Caco-2 (cell line): Measurements from ENCODE around the gene OSBPL10. TPM values are rescaled to one million over a fixed set of nuclear protein-coding genes. Genes with fewer than 3 reads are reported as not detected.

Experiments
- BruUV-seq: library from RNA; stranded (reverse); fragments of 400-500 nt; replicated peaks from 2 replicates; lab custom pipeline; 2021; lab: Mats Ljungman, UMichigan
- CTCF ChIA-PET: fragments of 300-600 bp; sonication (Branson Sonifier 250); formaldehyde crosslinking; loops from one replicate; lab custom pipeline; 2022; ENCODE audit warnings: antibody characterized with exemption; lab: Charles Lee
- POLR2A ChIA-PET: fragments of 300-600 bp; sonication (Branson Sonifier 250); formaldehyde crosslinking; loops from one replicate; lab custom pipeline; 2022; ENCODE audit warnings: antibody characterized with exemption; lab: Charles Lee
- DNase-seq, 2 experiments: peaks; one replicate each; pipeline versions ENCODE4 v3.0.0 to v3.0.0-alpha.2; 2020 to 2022
- H3K27me3 ChIP-seq: replicated peaks from 2 replicates; pipeline ENCODE4 v1.6.0; 2011; ENCODE audit warnings: low read length; ENCODE audit not compliant: control insufficient read depth, insufficient read depth
- H3K36me3 ChIP-seq: 2 replicates; pipeline ENCODE4 v1.5.1; 2011; ENCODE audit warnings: low read length; ENCODE audit not compliant: control insufficient read depth, insufficient read depth
- H3K4me1 ChIP-seq: fragments of 250-450 bp; sonication (Bioruptor Pico); 2 replicates; pipeline ENCODE4 v1.5.1; 2020; ENCODE audit warnings: mild to moderate bottlenecking
- H3K4me3 ChIP-seq: 2 replicates; pipeline ENCODE4 v1.5.1; 2011; ENCODE audit warnings: low read depth, mild to moderate bottlenecking, control low read depth, low read length
- H3K9me3 ChIP-seq: fragments of 250-450 bp; sonication (Bioruptor Pico); 2 replicates; pipeline ENCODE4 v1.5.1; 2020; ENCODE audit warnings: mild to moderate bottlenecking, moderate library complexity
- H3K27ac Mint-ChIP-seq: one replicate; pipeline ENCODE4 v1.8.0; 2022; ENCODE audit warnings: mixed read lengths; ENCODE audit not compliant: unreplicated experiment
- H3K27me3 Mint-ChIP-seq: one replicate; pipeline ENCODE4 v1.8.0; 2022; ENCODE audit warnings: mixed read lengths; ENCODE audit not compliant: insufficient read depth, unreplicated experiment
- H3K36me3 Mint-ChIP-seq: one replicate; pipeline ENCODE4 v1.8.0; 2022; ENCODE audit warnings: mild to moderate bottlenecking, mixed read lengths; ENCODE audit not compliant: insufficient read depth, unreplicated experiment
- H3K4me1 Mint-ChIP-seq: one replicate; pipeline ENCODE4 v1.8.0; 2022; ENCODE audit warnings: low read depth, mixed read lengths; ENCODE audit not compliant: unreplicated experiment
- H3K4me3 Mint-ChIP-seq: one replicate; pipeline ENCODE4 v1.8.0; 2022; ENCODE audit warnings: mild to moderate bottlenecking, moderate library complexity, mixed read lengths; ENCODE audit not compliant: unreplicated experiment
- H3K9me3 Mint-ChIP-seq: one replicate; pipeline ENCODE4 v1.8.0; 2022; ENCODE audit warnings: mixed read lengths; ENCODE audit not compliant: unreplicated experiment
- CTCF ChIP-seq, 2 experiments: fragments of 200-600 bp in 1 of 2; IDR thresholded peaks; 1 replicate in 1 of 2; 2 replicates in 1 of 2; pipeline versions ENCODE4 v1.5.1 to v1.8.0; 2011 to 2022; ENCODE audit warnings: antibody characterized with exemption in 1 of 2, control low read depth in 1 of 2, inconsistent platforms in 1 of 2, low read depth in 1 of 2, low read length in 1 of 2, mild to moderate bottlenecking in 1 of 2, moderate library complexity in 1 of 2; ENCODE audit not compliant: insufficient read depth in 1 of 2, severe bottlenecking in 1 of 2, unreplicated experiment in 1 of 2
- intact Hi-C: fragments of 100-400 bp; cut with micrococcal nuclease; formaldehyde crosslinking; loops from one replicate; pipeline ENCODE4 v1.10.0; 2022; ENCODE audit not compliant: unreplicated experiment
- total RNA-seq: library from RNA; stranded (reverse); gene quantifications from 2 replicates; pipeline ENCODE4 v1.2.3, GENCODE V29; 2022

OSBPL10 gene
- total RNA-seq, 1 experiment from 2014 or later: 71.2 TPM

GRCh38 chr3:31804251-31805051, 176.6 kb downstream of the OSBPL10 start:
- Mint-ChIP-seq H3K27me3 (no peaks in the 10 kb centered on the region), H3K4me1 (no peaks in the 10 kb centered on the region), H3K9me3 (no peaks in the 10 kb centered on the region), H3K4me3 (no peak overlapping the region), H3K27ac (no peak overlapping the region), H3K36me3 (peaks cover 15% of the 10 kb centered on the region)
- POLR2A ChIA-PET: no interaction called here
- TF ChIP-seq CTCF (IDR thresholded peaks at IDR 0.05; ENCODE audit: insufficient read depth in 1 of 2, low read depth in 1 of 2, low read length in 1 of 2, severe bottlenecking in 1 of 2, unreplicated experiment in 1 of 2): no peak
- no peaks in the 10 kb centered on the region for H3K27me3 ChIP-seq
- H3K4me1 ChIP-seq: no peaks in the 10 kb centered on the region
- CTCF ChIA-PET: no interaction called here
- no TSS peak for BruUV-seq
- no peak overlapping the region for H3K4me3 ChIP-seq
- intact Hi-C loops: no loop called here
- no peaks in the 10 kb centered on the region for H3K36me3 ChIP-seq
- H3K9me3 ChIP-seq: no peaks in the 10 kb centered on the region
- no peak for DNase-seq

GRCh38 chr3:31802981-31803740, 177.9 kb downstream of the OSBPL10 start:
- POLR2A ChIA-PET: no interaction called here
- no TSS peak for BruUV-seq
- H3K9me3 Mint-ChIP-seq: no peaks in the 10 kb centered on the region

More at GRCh38 chr3:31802981-31803740, 177.9 kb downstream of the OSBPL10 start:
- Histone ChIP-seq H3K4me1 (no peaks in the 10 kb centered on the region), H3K27me3 (no peaks in the 10 kb centered on the region), H3K36me3 (no peaks in the 10 kb centered on the region), H3K9me3 (no peaks in the 10 kb centered on the region), H3K4me3 (no peak overlapping the region)
- CTCF ChIA-PET: no interaction called here
- no peaks in the 10 kb centered on the region for H3K27me3 Mint-ChIP-seq
- H3K27ac Mint-ChIP-seq: no peak overlapping the region
- H3K36me3 Mint-ChIP-seq: peaks cover 14% of the 10 kb centered on the region
- DNase-seq: no peak
- H3K4me1 Mint-ChIP-seq: no peaks in the 10 kb centered on the region
- H3K4me3 Mint-ChIP-seq: no peak overlapping the region
- TF ChIP-seq CTCF (IDR thresholded peaks at IDR 0.05; ENCODE audit: insufficient read depth in 1 of 2, low read depth in 1 of 2, low read length in 1 of 2, severe bottlenecking in 1 of 2, unreplicated experiment in 1 of 2): no peak
- intact Hi-C loops: no loop called here
